ENCODE data around the gene ITGA3.

GRCh38 chr17:50096758-50097157, 40.8 kb downstream of the ITGA3 start:
- TF ChIP-seq CTCF (IDR thresholded peaks at IDR 0.05), result no peak
- TF ChIP-seq POLR2A (IDR thresholded peaks at IDR 0.05), result no peak

All from thyroid gland (tissue), 4 donors.